ENCODE measurements around the gene TP73. TPM values are rescaled to one million over a fixed set of nuclear protein-coding genes. Genes with fewer than 3 reads are reported as not detected.
A peak's percentile ranks its signal among the peaks of the same experiment; 100 is the strongest.

The TP73 gene
- total RNA-seq, 1 donor from 2014 or later: 13.0 TPM

- no peak for TF ChIP-seq CTCF (IDR thresholded peaks at IDR 0.05; ENCODE audit: partially characterized antibody, unreplicated experiment)
- peaks cover 24% of the 10 kb centered on the region for H3K4me1 Mint-ChIP-seq (ENCODE audit: low read depth, unreplicated experiment)
- H3K27me3 Mint-ChIP-seq (ENCODE audit: unreplicated experiment): peaks cover 5% of the 10 kb centered on the region
- H3K4me3 Mint-ChIP-seq (ENCODE audit: unreplicated experiment): no peak overlapping the region
- no peaks in the 10 kb centered on the region for H3K36me3 Mint-ChIP-seq (ENCODE audit: unreplicated experiment)
- no peak for DNase-seq
- H3K27ac Mint-ChIP-seq (ENCODE audit: unreplicated experiment): no peak overlapping the region
- peaks cover 1% of the 10 kb centered on the region for H3K9me3 Mint-ChIP-seq (ENCODE audit: unreplicated experiment)
Observed at GRCh38 chr1:3712573-3713535, 60.5 kb downstream of the TP73 start.

- H3K27me3 Mint-ChIP-seq (ENCODE audit: unreplicated experiment): peaks cover 5% of the 10 kb centered on the region
- H3K4me3 Mint-ChIP-seq (ENCODE audit: unreplicated experiment): no peak overlapping the region
- peaks cover 1% of the 10 kb centered on the region for H3K9me3 Mint-ChIP-seq (ENCODE audit: unreplicated experiment)
- TF ChIP-seq CTCF (IDR thresholded peaks at IDR 0.05; ENCODE audit: partially characterized antibody, unreplicated experiment): no peak
- H3K4me1 Mint-ChIP-seq (ENCODE audit: low read depth, unreplicated experiment): peaks cover 24% of the 10 kb centered on the region
- DNase-seq: no peak
- no peaks in the 10 kb centered on the region for H3K36me3 Mint-ChIP-seq (ENCODE audit: unreplicated experiment)
- no peak overlapping the region for H3K27ac Mint-ChIP-seq (ENCODE audit: unreplicated experiment)
Observed at GRCh38 chr1:3713840-3714239, 61.5 kb downstream of the TP73 start.

GRCh38 chr1:3714284-3714741 lies 62.0 kb downstream of the TP73 start:
- H3K36me3 Mint-ChIP-seq (ENCODE audit: unreplicated experiment): no peaks in the 10 kb centered on the region
- peaks cover 24% of the 10 kb centered on the region for H3K4me1 Mint-ChIP-seq (ENCODE audit: low read depth, unreplicated experiment)
- peaks cover 2% of the 10 kb centered on the region for H3K9me3 Mint-ChIP-seq (ENCODE audit: unreplicated experiment)
- peaks cover 7% of the 10 kb centered on the region for H3K27me3 Mint-ChIP-seq (ENCODE audit: unreplicated experiment)
- H3K27ac Mint-ChIP-seq (ENCODE audit: unreplicated experiment): no peak overlapping the region
- no peak overlapping the region for H3K4me3 Mint-ChIP-seq (ENCODE audit: unreplicated experiment)
- no peak for TF ChIP-seq CTCF (IDR thresholded peaks at IDR 0.05; ENCODE audit: partially characterized antibody, unreplicated experiment)
- DNase-seq: no peak

GRCh38 chr1:3714814-3715213 lies 62.5 kb downstream of the TP73 start:
- Mint-ChIP-seq H3K9me3 (ENCODE audit: unreplicated experiment) (peaks cover 5% of the 10 kb centered on the region), H3K4me3 (ENCODE audit: unreplicated experiment) (no peak overlapping the region), H3K4me1 (ENCODE audit: low read depth, unreplicated experiment) (peaks cover 29% of the 10 kb centered on the region), H3K27me3 (ENCODE audit: unreplicated experiment) (peaks cover 5% of the 10 kb centered on the region), H3K27ac (ENCODE audit: unreplicated experiment) (no peak overlapping the region), H3K36me3 (ENCODE audit: unreplicated experiment) (no peaks in the 10 kb centered on the region)
- no peak for TF ChIP-seq CTCF (IDR thresholded peaks at IDR 0.05; ENCODE audit: partially characterized antibody, unreplicated experiment)
- DNase-seq: no peak

DNA sequence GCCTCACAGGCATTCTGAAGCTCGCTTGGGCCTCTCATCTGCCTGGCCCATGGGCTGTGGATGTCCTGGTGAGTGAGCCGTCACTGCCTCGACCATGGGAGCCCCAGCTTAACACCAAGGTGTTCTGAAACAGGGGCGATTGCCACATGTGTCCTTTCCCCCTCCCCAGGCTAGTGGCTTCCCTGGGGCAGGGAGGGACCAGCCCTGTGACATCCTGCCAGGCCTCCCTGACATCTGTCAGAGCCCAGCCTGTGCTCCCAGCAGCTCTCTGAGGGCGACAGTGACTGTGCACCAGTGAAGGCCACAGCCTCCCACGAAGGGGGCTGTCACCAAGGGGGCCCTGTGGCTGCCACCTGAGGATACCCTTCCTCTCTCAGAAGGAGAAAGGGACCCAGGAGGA lies 64.0 kb downstream of the TP73 start:
- peak overlapping the region; percentile 81 for H3K27ac Mint-ChIP-seq (ENCODE audit: unreplicated experiment)
- TF ChIP-seq CTCF (IDR thresholded peaks at IDR 0.05; ENCODE audit: partially characterized antibody, unreplicated experiment): no peak
- H3K4me3 Mint-ChIP-seq (ENCODE audit: unreplicated experiment): no peak overlapping the region
- no peak for DNase-seq
- no peaks in the 10 kb centered on the region for H3K36me3 Mint-ChIP-seq (ENCODE audit: unreplicated experiment)
- peaks cover 10% of the 10 kb centered on the region for H3K27me3 Mint-ChIP-seq (ENCODE audit: unreplicated experiment)
- H3K9me3 Mint-ChIP-seq (ENCODE audit: unreplicated experiment): peaks cover 5% of the 10 kb centered on the region
- peaks cover 26% of the 10 kb centered on the region for H3K4me1 Mint-ChIP-seq (ENCODE audit: low read depth, unreplicated experiment)

Data from glutamatergic neuron (in vitro differentiated cells).